ENCODE measurements around the gene DLX5.

The DLX5 gene

GRCh38 chr7:97021747-97022490, 2.7 kb downstream of the DLX5 start:
- TF ChIP-seq CTCF (IDR thresholded peaks at IDR 0.05; ENCODE audit: borderline replicate concordance, control extremely low read depth, extremely low read depth, insufficient read depth, missing control alignments): no peak
- in situ Hi-C loops (cut with MboI; ENCODE audit: low sequenced_read_pairs, unreplicated experiment): no loop called here
- no peak for DNase-seq (ENCODE audit: low spot score)

GRCh38 chr7:97020996-97021746, 3.5 kb downstream of the DLX5 start:
- no peak for DNase-seq (ENCODE audit: low spot score)
- TF ChIP-seq CTCF (IDR thresholded peaks at IDR 0.05; ENCODE audit: borderline replicate concordance, control extremely low read depth, extremely low read depth, insufficient read depth, missing control alignments): no peak
- in situ Hi-C loops (cut with MboI; ENCODE audit: low sequenced_read_pairs, unreplicated experiment): no loop called here

- no peak for TF ChIP-seq CTCF (IDR thresholded peaks at IDR 0.05; ENCODE audit: borderline replicate concordance, control extremely low read depth, extremely low read depth, insufficient read depth, missing control alignments)
- in situ Hi-C loops (cut with MboI; ENCODE audit: low sequenced_read_pairs, unreplicated experiment): no loop called here
- no peak for DNase-seq (ENCODE audit: low spot score)
These were observed 4.0 kb downstream of the DLX5 start for GRCh38 chr7:97020601-97020995.

GRCh38 chr7:97019710-97020225, 4.9 kb downstream of the DLX5 start:
- no peak for DNase-seq (ENCODE audit: low spot score)
- in situ Hi-C loops (cut with MboI; ENCODE audit: low sequenced_read_pairs, unreplicated experiment): no loop called here
- no peak for TF ChIP-seq CTCF (IDR thresholded peaks at IDR 0.05; ENCODE audit: borderline replicate concordance, control extremely low read depth, extremely low read depth, insufficient read depth, missing control alignments)

GRCh38 chr7:97018791-97019531, 5.7 kb downstream of the DLX5 start:
- TF ChIP-seq CTCF (IDR thresholded peaks at IDR 0.05; ENCODE audit: borderline replicate concordance, control extremely low read depth, extremely low read depth, insufficient read depth, missing control alignments): no peak
- DNase-seq (ENCODE audit: low spot score): no peak
- in situ Hi-C loops (cut with MboI; ENCODE audit: low sequenced_read_pairs, unreplicated experiment): no loop called here

GRCh38 chr7:97018126-97018601, 6.5 kb downstream of the DLX5 start:
- no peak for TF ChIP-seq CTCF (IDR thresholded peaks at IDR 0.05; ENCODE audit: borderline replicate concordance, control extremely low read depth, extremely low read depth, insufficient read depth, missing control alignments)
- no peak for DNase-seq (ENCODE audit: low spot score)
- in situ Hi-C loops (cut with MboI; ENCODE audit: low sequenced_read_pairs, unreplicated experiment): no loop called here
